D721Med (cell line): ENCODE measurements around the gene HTR3A.
"Not testable (repeated sequence)": the region's sequence is repeated elsewhere in the genome, so short reads cannot be mapped to it uniquely, and the experiment has no call there.

Source experiments
- DNase-seq: peaks from one replicate; pipeline ENCODE4 v3.0.0; 2011; ENCODE audit warnings: low spot score; ENCODE audit not compliant: insufficient read length
- FAIRE-seq: peaks from 2 replicates; lab custom pipeline; 2011; peaks lifted over from hg19 to GRCh38; lab: Jason Lieb, UNC
- CTCF ChIP-seq: IDR thresholded peaks from 2 replicates; pipeline ENCODE4 v1.5.1; 2012; ENCODE audit warnings: mild to moderate bottlenecking, control low read depth; ENCODE audit not compliant: insufficient read depth; ENCODE audit errors: missing control alignments

Gene HTR3A

GRCh38 chr11:113974741-113975470, at the start of gene HTR3A:
HTR3A (plus strand) TSS chr11:113975108; CDS start chr11:113975326, 218 bp downstream.
- DNase-seq (no peak), FAIRE-seq (no peak)
- TF ChIP-seq CTCF: no peak

- no peak for TF ChIP-seq CTCF
- FAIRE-seq: no peak
- no peak for DNase-seq
Observed at GRCh38 chr11:113926273-113927197, 48.4 kb upstream of the HTR3A start.

- no peak for TF ChIP-seq CTCF
- no peak for FAIRE-seq
- no peak for DNase-seq
Observed at GRCh38 chr11:113928311-113928710, 46.6 kb upstream of the HTR3A start.

GRCh38 chr11:113932788-113933187, 42.1 kb upstream of the HTR3A start:
- TF ChIP-seq CTCF: no peak
- DNase-seq (no peak), FAIRE-seq (no peak)

- not testable (repeated sequence) for FAIRE-seq, DNase-seq
Observed at GRCh38 chr11:113934193-113934592, 40.7 kb upstream of the HTR3A start.

GRCh38 chr11:113934761-113935160, 40.1 kb upstream of the HTR3A start:
- DNase-seq: no peak
- no peak for TF ChIP-seq CTCF
- FAIRE-seq: no peak

GRCh38 chr11:113935858-113936257, 39.0 kb upstream of the HTR3A start:
- DNase-seq (no peak), FAIRE-seq (no peak)
- TF ChIP-seq CTCF: no peak
